Spinal cord (tissue), 10 donors: ENCODE results near the gene SUN2. TPM values are rescaled to one million over a fixed set of nuclear protein-coding genes. Genes with fewer than 3 reads are reported as not detected.
A peak's percentile ranks its signal among the peaks of the same experiment; 100 is the strongest.

Experiments
- DNase-seq, 6 donors: peaks; one replicate each; pipeline versions ENCODE4 v3.0.0 to v3.0.0-alpha.2; 2013 to 2015; ENCODE audit warnings: low spot score in 6 of 6, low read depth in 4 of 6
- H3K27ac ChIP-seq: one replicate; pipeline ENCODE4 v1.5.1; 2013; ENCODE audit warnings: low read depth, low read length, control low read depth
- H3K27me3 ChIP-seq: one replicate; pipeline ENCODE4 v1.6.1; 2013; ENCODE audit warnings: low read length; ENCODE audit not compliant: control insufficient read depth, insufficient read depth
- H3K36me3 ChIP-seq: one replicate; pipeline ENCODE4 v1.6.1; 2013; ENCODE audit warnings: low read length; ENCODE audit not compliant: control insufficient read depth, insufficient read depth
- H3K4me1 ChIP-seq: one replicate; pipeline ENCODE4 v1.6.1; 2013; ENCODE audit warnings: low read length; ENCODE audit not compliant: control insufficient read depth, insufficient read depth
- H3K4me3 ChIP-seq: one replicate; pipeline ENCODE4 v1.5.1; 2013; ENCODE audit warnings: low read depth, low read length, control low read depth
- H3K9me3 ChIP-seq: one replicate; pipeline ENCODE4 v1.6.1; 2013; ENCODE audit warnings: low read length; ENCODE audit not compliant: control insufficient read depth, insufficient read depth
- WGBS: methylation state at CpG from one replicate; pipeline ENCODE4 v1.1.5; 2013; ENCODE audit warnings: missing lambda C conversion rate; ENCODE audit not compliant: insufficient coverage; 5-methylcytosine and 5-hydroxymethylcytosine counted together
- polyA plus RNA-seq, 2 donors: library from polyadenylated mRNA; unstranded; fragments of 120-200 nt; gene quantifications; one replicate each; pipeline ENCODE4 v1.2.1, GENCODE V29; 2013; ENCODE audit not compliant: insufficient read length in 2 of 2
- total RNA-seq, 2 donors: library from RNA; depleted of rRNA in 1 of 2; stranded (reverse); fragments of 120-200 nt in 1 of 2; fragments of >200 nt in 1 of 2; gene quantifications; one replicate each; pipeline versions ENCODE4 v1.2.3 to v1.2.4, GENCODE V29; 2013 to 2014
- donor health status: healthy.

SUN2 gene
- total and polyA plus RNA-seq, 4 donors, result 33.2 to 66.9 (median 46.0) TPM

GRCh38 chr22:38782402-38783094 is 26.8 kb upstream of the SUN2 start:
- peaks cover 41% of the 10 kb centered on the region for H3K4me1 ChIP-seq
- H3K9me3 ChIP-seq, result no peaks in the 10 kb centered on the region
- peak in 1 of 6 donors; percentile 43 for DNase-seq
- no peak overlapping the region for H3K4me3 ChIP-seq
- H3K27ac ChIP-seq, result no peak overlapping the region
- no peaks in the 10 kb centered on the region for H3K27me3 ChIP-seq
- 49% methylated on average over 5 of the region's 13 CpGs for WGBS
- peaks cover 66% of the 10 kb centered on the region for H3K36me3 ChIP-seq

- DNase-seq, result peak in 1 of 6 donors; percentile 65
Measured at GRCh38 chr22:38781033-38781432, 25.2 kb upstream of the SUN2 start.

GRCh38 chr22:38777087-38777671 is 21.4 kb upstream of the SUN2 start:
- H3K27ac ChIP-seq, result no peak overlapping the region
- WGBS, result 85% methylated on average over 22 of the region's 27 CpGs

More at GRCh38 chr22:38781033-38781432, 25.2 kb upstream of the SUN2 start:
- no peaks in the 10 kb centered on the region for H3K9me3 ChIP-seq
- H3K27me3 ChIP-seq, result no peaks in the 10 kb centered on the region
- no peak overlapping the region for H3K27ac ChIP-seq
- H3K4me3 ChIP-seq, result no peak overlapping the region
- peaks cover 27% of the 10 kb centered on the region for H3K4me1 ChIP-seq
- 86% methylated on average over 11 of the region's 13 CpGs for WGBS
- H3K36me3 ChIP-seq, result peaks cover 71% of the 10 kb centered on the region

GRCh38 chr22:38776086-38776485 is 20.3 kb upstream of the SUN2 start:
- peaks cover 46% of the 10 kb centered on the region for H3K36me3 ChIP-seq
- 30% methylated on average over 6 of the region's 6 CpGs for WGBS
- no peak overlapping the region for H3K27ac ChIP-seq

More at GRCh38 chr22:38777087-38777671, 21.4 kb upstream of the SUN2 start:
- H3K9me3 ChIP-seq, result no peaks in the 10 kb centered on the region
- peaks cover 16% of the 10 kb centered on the region for H3K4me1 ChIP-seq
- no peak for DNase-seq
- H3K4me3 ChIP-seq, result no peak overlapping the region
- H3K27me3 ChIP-seq, result no peaks in the 10 kb centered on the region
- peaks cover 56% of the 10 kb centered on the region for H3K36me3 ChIP-seq

GRCh38 chr22:38775656-38776055 is 19.9 kb upstream of the SUN2 start:
- H3K27ac ChIP-seq, result no peak overlapping the region
- DNase-seq, result no peak
- 61% methylated on average over 10 of the region's 13 CpGs for WGBS
- H3K4me3 ChIP-seq, result no peak overlapping the region
- peaks cover 8% of the 10 kb centered on the region for H3K4me1 ChIP-seq
- no peaks in the 10 kb centered on the region for H3K9me3 ChIP-seq
- peaks cover 42% of the 10 kb centered on the region for H3K36me3 ChIP-seq
- H3K27me3 ChIP-seq, result no peaks in the 10 kb centered on the region

More at GRCh38 chr22:38776086-38776485, 20.3 kb upstream of the SUN2 start:
- Histone ChIP-seq H3K4me3 (no peak overlapping the region), H3K9me3 (no peaks in the 10 kb centered on the region), H3K4me1 (peaks cover 13% of the 10 kb centered on the region), H3K27me3 (no peaks in the 10 kb centered on the region)
- DNase-seq, result no peak

GRCh38 chr22:38774496-38775166 is 18.8 kb upstream of the SUN2 start:
- no peak overlapping the region for H3K27ac ChIP-seq

GRCh38 chr22:38773363-38773946 is 17.7 kb upstream of the SUN2 start:
- no peak overlapping the region for H3K27ac ChIP-seq
- H3K4me1 ChIP-seq, result peaks cover 13% of the 10 kb centered on the region
- WGBS, result 93% methylated on average over 4 of the region's 4 CpGs
- H3K27me3 ChIP-seq, result no peaks in the 10 kb centered on the region
- H3K4me3 ChIP-seq, result no peak overlapping the region
- no peak for DNase-seq
- H3K36me3 ChIP-seq, result peaks cover 20% of the 10 kb centered on the region
- no peaks in the 10 kb centered on the region for H3K9me3 ChIP-seq

More at GRCh38 chr22:38774496-38775166, 18.8 kb upstream of the SUN2 start:
- Histone ChIP-seq H3K36me3 (peaks cover 32% of the 10 kb centered on the region), H3K9me3 (no peaks in the 10 kb centered on the region), H3K4me1 (peaks cover 5% of the 10 kb centered on the region), H3K4me3 (no peak overlapping the region), H3K27me3 (no peaks in the 10 kb centered on the region)
- no peak for DNase-seq
- 83% methylated on average over 5 of the region's 11 CpGs for WGBS

GRCh38 chr22:38772623-38772873 is 16.8 kb upstream of the SUN2 start:
- no peak overlapping the region for H3K4me3 ChIP-seq
- WGBS, result 82% methylated on average over 8 of the region's 8 CpGs
- peaks cover 12% of the 10 kb centered on the region for H3K36me3 ChIP-seq
- H3K27me3 ChIP-seq, result no peaks in the 10 kb centered on the region
- no peak for DNase-seq
- no peak overlapping the region for H3K27ac ChIP-seq
- no peaks in the 10 kb centered on the region for H3K9me3 ChIP-seq
- peaks cover 13% of the 10 kb centered on the region for H3K4me1 ChIP-seq

GRCh38 chr22:38770257-38770949 is 14.6 kb upstream of the SUN2 start:
- Histone ChIP-seq H3K4me1 (peaks cover 16% of the 10 kb centered on the region), H3K27ac (no peak overlapping the region), H3K9me3 (no peaks in the 10 kb centered on the region), H3K27me3 (no peaks in the 10 kb centered on the region), H3K4me3 (no peak overlapping the region), H3K36me3 (no peaks in the 10 kb centered on the region)
- DNase-seq, result no peak
- WGBS, result 92% methylated on average over 15 of the region's 16 CpGs
